ENCODE results near the gene GLB1L2.

Gene GLB1L2

DNA sequence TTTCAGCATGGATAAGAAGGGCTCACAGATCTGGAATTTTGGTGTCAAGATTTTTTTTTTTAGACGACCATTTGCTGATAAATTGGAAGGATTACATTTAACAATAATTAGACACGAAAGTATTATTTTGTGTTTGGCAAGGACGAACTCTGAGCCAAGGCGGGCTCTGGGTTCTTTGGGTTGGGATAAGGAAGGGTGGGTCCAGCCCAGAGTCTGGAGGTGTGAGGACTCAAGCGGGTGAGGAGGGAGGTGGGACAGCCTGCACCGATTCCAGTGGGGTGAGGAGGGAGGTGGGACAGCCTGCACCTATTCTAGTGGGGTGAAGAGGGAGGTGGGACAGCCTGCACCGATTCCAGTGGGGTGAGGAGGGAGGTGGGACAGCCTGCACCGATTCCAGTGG, 76.1 kb downstream of the GLB1L2 start:
- no peak for DNase-seq

DNA sequence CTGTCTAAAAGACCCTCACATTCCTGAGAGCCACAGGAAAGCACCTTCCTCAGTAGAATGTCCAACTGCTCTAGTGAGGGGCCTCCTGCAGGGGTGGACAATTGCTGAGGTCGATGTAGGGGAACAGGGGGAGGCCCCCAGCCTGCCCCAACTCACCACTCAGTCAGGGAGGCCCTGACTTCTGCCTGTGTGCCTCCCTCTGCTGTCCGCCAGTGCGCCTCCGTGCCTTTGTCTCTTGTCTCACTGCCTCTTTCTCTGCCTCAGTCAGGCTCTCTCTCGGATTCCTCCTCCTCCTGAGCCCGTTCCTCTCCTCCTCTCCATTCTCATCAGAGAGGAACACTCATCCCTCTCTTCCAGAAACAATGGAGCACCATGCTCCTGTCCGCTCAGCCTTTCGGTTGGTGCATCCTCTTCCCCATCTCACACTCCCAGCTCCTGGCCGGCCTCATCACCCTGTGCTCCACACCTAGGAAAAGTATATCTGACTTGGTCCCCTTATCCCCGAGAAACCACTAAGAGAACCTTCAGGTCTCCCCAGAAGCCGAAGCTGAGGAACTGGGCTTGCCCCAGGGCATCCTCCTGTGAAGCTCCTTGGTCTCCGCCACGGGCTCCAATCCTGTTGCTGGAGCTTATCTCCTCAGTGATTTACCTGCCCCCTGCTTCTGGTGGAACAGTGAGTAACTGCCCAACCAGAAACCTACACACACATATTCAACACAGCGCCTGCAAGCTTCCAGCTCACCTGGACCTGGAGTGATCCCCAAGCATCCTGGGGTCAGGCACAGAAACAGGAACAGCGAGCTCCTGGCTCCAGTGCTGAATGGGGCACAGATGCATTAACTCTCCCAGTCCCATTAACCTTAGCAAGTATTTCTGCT, 78.0 kb downstream of the GLB1L2 start:
- no peak for DNase-seq

DNA sequence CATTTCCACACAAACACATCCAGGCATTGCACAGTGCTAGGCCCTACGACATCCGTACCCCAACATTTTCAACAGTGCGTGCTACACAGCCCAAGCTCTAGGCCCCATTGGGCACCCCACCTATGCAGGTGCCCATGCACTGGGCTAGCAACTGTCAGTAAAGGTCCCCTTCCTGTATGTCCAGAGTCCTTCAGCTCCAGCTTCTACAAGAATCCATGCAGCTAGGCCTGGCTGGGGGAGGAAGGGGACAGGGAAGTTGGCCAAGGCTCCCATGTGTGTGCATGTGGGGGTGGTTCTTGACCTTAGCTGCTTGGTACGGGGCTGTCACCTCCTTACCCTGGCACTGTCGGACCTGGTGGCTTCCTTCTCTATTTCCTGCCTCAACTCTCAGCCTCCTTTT, 79.0 kb downstream of the GLB1L2 start:
- no peak for DNase-seq

DNA sequence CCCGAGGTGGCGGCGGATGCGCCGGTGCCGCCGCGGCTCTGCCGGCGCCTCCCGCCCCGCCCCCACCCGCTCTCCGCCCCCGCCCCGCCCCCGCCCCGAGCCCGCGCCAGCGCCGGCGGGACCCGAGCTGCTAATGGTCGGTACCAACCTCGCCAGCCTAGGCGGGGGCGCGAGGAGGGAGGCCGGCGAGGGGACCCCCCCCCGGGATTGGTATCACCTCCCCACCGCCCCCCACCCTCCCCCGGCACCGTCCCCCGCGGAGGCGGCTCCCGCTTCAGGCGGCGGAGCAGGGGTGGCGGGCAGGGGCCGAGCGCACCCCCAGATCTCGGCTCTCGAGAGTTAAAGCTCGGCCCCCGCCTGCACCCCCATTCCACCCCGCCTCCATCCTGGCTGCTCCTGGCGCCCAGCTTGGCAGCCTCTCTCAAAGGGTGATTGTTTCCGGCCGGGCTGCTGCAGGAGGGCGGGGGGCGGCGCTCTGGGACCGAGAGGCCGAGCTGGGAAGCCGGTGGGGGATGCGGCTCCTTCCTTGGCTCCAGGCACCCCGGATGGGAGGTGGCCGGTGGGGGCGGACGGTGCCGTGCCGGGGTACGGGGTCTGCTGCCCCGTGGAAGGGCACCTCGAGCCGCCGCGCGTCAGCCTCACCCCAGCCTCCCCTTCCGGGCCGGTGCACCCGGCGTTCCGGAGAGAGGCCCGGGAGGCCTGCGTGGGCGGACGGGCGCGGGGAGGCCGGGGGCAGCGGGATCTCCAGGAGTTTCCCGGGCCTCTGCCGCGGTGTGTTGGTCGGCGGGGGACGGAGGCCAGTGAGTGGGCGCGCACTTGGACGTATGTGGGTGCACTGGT, 80.6 kb downstream of the GLB1L2 start, which contains the start of gene B3GAT1:
Gene B3GAT1 (minus strand): TSS at position 40 of the 840 bp plus-strand sequence. CDS start 24,583 bp downstream, outside the sequence.
- no peak for DNase-seq

DNA sequence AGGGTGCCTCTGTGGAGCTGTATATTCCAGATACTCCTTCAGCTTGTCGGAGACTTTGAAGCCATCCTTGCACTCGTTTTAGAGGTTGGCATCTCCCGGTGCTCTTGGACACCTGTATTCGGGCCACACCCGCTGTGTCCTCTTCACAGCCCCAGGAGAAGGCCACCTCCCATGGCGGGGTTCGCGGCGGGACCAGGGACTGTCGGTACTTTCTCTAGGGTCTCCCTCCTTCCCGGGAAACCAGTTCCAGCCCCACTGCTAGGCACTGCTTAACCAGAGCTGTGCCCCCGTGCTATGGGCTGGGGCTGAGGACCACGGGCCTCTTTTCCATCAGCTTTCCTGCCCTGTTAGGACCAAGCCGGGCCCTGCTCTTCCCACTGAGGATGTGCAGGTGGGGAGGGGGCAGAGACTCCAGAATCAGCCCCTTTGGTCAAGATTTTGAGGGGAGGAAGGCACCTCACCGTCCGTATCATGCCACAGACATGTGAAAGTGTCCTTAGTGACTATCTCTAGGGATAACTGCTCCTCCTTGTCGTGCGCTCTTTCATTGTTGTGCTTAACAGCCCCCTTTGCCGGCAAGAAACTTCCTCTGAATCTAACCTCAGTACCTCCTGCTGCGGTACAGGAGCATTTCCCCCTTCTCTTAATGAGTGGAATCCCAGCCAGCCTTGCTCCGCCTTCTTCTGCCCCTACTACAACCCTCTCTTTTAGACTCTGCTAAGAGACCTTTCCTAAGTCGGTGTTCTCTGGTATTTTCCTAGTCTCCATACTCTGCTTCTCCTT, 81.4 kb downstream of the GLB1L2 start:
- DNase-seq, result no peak

DNA sequence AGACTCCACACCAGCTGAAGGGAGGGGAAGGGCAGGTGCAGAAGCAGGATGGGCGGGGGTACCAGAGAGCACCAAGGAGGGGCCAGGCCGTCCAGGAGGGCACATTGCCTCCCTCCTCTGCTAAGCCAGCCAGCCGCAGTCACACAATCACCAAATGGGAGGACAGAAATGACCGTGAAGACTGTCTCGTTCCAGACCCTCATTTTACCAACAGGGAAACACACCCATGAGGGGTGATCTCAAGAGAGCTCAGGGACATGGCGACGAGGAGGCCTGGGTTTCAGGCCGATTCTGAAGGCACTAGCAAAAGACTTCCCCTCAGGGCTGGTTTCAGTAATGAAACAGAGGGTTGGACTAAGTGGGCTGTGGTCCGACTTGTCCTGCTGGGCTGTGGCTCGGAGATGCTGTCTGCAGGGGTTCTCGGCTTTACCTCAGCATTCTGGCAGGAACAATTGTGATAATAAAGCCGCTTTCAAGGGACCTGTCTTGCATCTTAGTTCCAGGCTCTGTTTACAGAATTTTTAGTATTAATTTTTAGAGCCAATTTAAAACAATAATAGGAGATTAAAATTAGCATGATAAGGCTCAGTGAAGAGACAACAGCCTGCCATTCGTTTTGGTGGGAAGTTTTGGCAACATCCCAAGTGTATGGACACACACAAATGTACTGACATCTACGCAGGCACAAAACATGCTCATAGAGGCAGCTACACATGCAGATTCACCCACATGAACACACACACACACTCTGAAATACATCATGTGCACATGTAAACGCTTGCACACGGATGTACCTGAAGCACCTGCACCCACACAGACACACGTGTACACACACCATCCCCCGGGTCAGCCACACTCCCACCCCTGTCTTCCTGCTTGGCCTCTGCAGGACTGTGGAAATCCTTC, 82.3 kb downstream of the GLB1L2 start:
- DNase-seq, result no peak

DNA sequence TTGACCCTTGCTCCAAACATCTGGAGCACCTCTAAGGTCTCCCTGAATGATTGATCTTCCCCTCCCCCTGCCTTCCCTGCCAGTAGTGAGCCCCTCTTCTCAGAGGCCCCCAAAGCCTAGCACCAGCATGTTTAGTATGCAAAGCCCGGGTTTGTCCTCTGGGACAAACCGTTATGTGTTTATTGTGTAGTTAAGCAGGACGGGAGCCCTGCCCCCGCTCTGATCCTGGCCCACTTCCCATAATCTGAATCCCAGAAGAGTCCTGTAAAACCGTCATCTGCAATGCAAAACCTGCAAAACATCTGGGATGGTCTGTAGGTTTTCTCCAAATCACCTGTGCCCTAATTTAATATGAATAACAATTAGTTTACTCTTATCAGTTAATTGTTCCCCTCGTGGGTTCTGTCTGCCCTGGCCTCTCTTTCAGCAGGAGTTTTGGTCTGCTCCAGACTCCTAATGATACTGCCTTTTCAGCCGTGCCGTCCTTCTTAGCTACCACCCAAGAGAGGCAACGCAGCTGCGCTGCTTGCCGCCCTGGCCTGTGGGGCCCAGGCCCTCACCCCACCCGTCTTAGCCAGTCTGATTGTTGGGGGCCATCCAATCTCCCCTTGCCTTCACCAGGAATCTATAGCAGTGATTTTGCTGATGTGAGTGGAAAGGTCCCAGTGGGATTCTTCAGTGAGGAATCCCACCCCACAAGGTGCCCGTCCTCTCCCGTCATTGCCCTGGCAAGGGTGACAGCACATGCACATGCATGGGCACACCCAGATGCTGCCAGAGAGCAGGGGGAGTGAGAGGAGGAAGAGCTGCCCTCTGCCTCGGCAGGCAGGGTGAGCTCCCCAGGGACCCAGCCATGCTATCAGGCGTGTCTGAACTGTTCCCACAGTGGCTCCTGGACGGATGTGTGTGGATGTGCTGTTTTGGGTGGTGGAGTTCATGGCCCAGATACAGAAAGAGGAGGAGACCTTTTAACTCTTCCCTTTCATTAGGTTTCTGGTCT, 83.3 kb downstream of the GLB1L2 start:
- DNase-seq, result no peak

DNA sequence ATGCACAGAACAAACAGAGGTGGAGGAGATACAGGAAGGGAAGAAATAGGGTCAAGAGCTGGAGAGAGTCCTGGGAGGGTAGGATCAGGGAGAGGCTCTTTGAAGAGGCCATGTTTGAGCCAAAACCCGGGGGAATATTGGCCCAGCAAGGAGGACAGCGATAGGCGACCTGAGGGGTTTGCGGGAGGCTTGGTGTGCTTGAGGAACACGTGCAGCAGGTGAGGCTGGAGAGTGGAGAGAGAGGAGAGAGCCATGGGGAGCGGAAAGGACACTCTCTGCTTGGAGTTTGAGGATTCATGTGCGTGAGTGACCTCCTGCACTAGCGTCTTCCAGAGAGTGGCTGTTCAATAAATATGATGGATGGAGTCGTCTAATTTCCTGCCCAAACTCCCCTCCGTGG, 84.9 kb downstream of the GLB1L2 start:
- DNase-seq, result no peak

DNA sequence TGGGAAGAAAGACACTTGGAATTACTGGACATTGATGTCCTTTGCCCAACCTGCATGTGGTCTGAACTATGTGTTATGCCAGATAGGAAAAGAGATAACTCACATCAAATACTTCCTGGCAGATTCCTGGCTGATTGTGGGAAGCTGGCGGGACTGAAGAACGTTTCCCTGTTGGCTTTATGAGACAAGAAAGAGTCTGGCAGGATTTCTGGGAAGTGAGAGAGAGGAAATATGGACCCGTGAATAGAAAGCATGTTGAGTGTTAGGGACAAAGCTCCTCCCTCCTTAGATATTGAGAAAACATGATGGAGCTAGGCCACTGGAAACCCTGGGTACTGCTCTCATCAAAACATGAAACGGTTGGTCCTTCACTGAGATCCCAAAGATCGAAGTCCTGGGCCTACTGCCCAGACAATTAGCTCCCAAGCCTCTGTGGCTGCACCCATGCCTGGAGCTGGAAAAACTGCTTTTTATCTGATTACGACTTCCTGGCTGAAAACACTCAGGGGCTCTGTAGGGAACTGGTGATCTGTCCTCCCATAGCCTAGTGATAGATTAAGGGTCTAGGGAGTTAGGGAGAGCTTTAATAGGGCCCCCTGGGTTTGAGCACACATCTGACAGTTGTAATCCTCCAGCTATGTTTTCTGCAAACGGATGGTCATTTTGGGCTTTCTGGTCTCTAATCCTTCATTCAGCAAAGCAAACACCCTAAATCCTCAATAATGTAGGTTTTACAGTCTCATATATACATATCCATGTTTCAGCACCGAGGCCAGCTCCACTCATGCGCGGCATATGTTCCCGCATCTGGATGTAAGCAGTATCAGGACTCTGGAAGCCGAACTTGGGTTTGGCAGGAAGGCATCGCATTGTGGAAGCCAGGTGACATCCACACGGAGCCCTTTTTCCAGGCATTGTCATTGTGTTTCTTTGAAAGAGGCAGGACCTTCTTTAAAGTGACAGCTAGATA, 86.4 kb downstream of the GLB1L2 start:
- no peak for DNase-seq

DNA sequence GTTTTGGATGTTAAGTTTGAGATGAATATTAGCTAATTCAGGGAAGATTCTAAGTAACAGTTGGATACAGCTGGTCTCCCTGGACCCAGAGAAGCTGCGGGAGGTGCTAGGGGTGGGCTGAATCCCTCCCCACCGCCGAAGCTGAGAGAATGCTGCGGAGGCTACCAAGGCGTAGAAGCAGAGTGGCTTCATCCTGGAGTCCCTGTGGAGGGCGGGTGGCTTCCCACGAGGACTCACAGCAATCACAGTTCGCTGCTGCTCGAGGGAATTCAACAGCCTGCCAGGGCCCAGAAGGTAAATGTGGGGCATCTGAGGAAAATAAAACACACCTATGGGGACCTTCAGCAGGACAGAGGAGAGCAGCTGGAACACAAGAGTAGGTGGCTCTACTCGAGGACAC, 91.3 kb downstream of the GLB1L2 start:
- DNase-seq, result no peak

DNA sequence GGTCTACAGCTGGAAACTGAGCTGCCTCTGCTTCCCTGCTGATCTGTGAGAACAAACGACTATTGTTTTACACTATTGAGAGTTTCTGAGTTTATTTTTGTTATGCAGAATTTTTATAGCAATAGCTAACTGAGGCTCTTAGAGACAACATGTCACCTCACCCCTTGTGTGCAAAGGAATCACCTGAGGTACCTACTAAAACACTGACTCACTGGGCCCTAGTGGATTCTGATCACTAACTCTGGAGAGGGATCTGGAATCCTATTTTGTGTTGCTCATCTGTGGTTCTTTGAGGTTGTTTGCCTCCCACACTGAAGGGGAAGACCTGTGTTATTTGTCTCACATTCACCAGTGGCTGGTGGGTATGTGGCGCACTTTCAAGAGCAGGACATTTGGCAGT, 93.6 kb downstream of the GLB1L2 start:
- DNase-seq, result no peak
